Smooth muscle cell (in vitro differentiated cells): ENCODE results near the gene SGPP2. TPM values are rescaled to one million over a fixed set of nuclear protein-coding genes. Genes with fewer than 3 reads are reported as not detected.

Source experiments
- DNase-seq: peaks from one replicate; lab custom pipeline; 2025; ENCODE audit not compliant: unreplicated experiment; lab: John Stamatoyannopoulos, UW
- H2AFZ ChIP-seq: fragments of 200-600 bp; sonication (generic); 2 replicates; pipeline ENCODE4 v1.6.0; 2016; ENCODE audit warnings: antibody characterized with exemption, low read depth, mild to moderate bottlenecking
- H3F3A ChIP-seq: fragments of 200-600 bp; sonication (generic); 2 replicates; pipeline ENCODE4 v1.6.0; 2017; ENCODE audit warnings: antibody characterized with exemption, low read depth
- H3K27ac ChIP-seq: fragments of 200-600 bp; sonication (generic); 2 replicates; pipeline ENCODE4 v1.5.1; 2016; ENCODE audit warnings: low read depth, mild to moderate bottlenecking
- H3K27me3 ChIP-seq: fragments of 200-600 bp; sonication (generic); 2 replicates; pipeline ENCODE4 v1.6.1; 2016; ENCODE audit warnings: low read depth, mild to moderate bottlenecking
- H3K36me3 ChIP-seq: fragments of 200-600 bp; sonication (generic); 2 replicates; pipeline ENCODE4 v1.5.1; 2016; ENCODE audit warnings: low read depth
- H3K4me1 ChIP-seq: fragments of 200-600 bp; sonication (generic); 2 replicates; pipeline ENCODE4 v1.5.1; 2016; ENCODE audit warnings: low read depth
- H3K4me2 ChIP-seq: fragments of 200-600 bp; sonication (generic); 2 replicates; pipeline ENCODE4 v1.6.0; 2016; ENCODE audit warnings: mild to moderate bottlenecking
- H3K4me3 ChIP-seq: fragments of 200-600 bp; sonication (generic); 2 replicates; pipeline ENCODE4 v1.5.1; 2016; ENCODE audit warnings: mild to moderate bottlenecking
- H3K79me2 ChIP-seq: fragments of 200-600 bp; sonication (generic); 2 replicates; pipeline ENCODE4 v1.6.0; 2016; ENCODE audit warnings: low read depth, mild to moderate bottlenecking
- H3K9ac ChIP-seq: fragments of 200-600 bp; sonication (generic); 2 replicates; pipeline ENCODE4 v1.6.0; 2016; ENCODE audit warnings: low read depth
- H3K9me3 ChIP-seq: fragments of 200-600 bp; sonication (generic); replicated peaks from 2 replicates; pipeline ENCODE4 v1.5.1; 2016; ENCODE audit warnings: low read depth
- H4K20me1 ChIP-seq: fragments of 200-600 bp; sonication (generic); 2 replicates; pipeline ENCODE4 v1.6.0; 2016; ENCODE audit warnings: low read depth
- CTCF ChIP-seq: fragments of 200-600 bp; sonication (generic); IDR thresholded peaks from 2 replicates; pipeline ENCODE4 v1.5.1; 2017; ENCODE audit warnings: borderline replicate concordance, mild to moderate bottlenecking, antibody characterized with exemption; ENCODE audit not compliant: insufficient read depth, poor library complexity, severe bottlenecking
- WGBS: methylation state at CpG from one replicate; pipeline ENCODE4 v1.1.7; 2016; ENCODE audit warnings: low lambda C conversion rate; 5-methylcytosine and 5-hydroxymethylcytosine counted together
- polyA plus RNA-seq: library from polyadenylated mRNA; unstranded; fragments of >200 nt; fragmentation: Nextera tagmentation; extraction: Ambion mirVana; gene quantifications from 2 replicates; pipeline ENCODE4 v1.2.1, GENCODE V29; 2016
- total RNA-seq: library from RNA; depleted of rRNA; stranded (reverse); fragments of >200 nt; gene quantifications from 2 replicates; pipeline ENCODE4 v1.2.3, GENCODE V29; 2014

The SGPP2 gene
- total and polyA plus RNA-seq, 2 experiments from 2014 or later, result 0.66 to 1.4 TPM

- no peak overlapping the region for H2AFZ ChIP-seq
- H3K36me3 ChIP-seq, result no peaks in the 10 kb centered on the region
- no peak for TF ChIP-seq CTCF
- H3K4me2 ChIP-seq, result no peak overlapping the region
- peaks cover 6% of the 10 kb centered on the region for H3K4me1 ChIP-seq
- no peaks in the 10 kb centered on the region for H3K79me2 ChIP-seq
- no peaks in the 10 kb centered on the region for H4K20me1 ChIP-seq
- DNase-seq, result no peak
- no peaks in the 10 kb centered on the region for H3F3A ChIP-seq
- 89% methylated on average over 5 of the region's 5 CpGs for WGBS
- H3K9ac ChIP-seq, result no peak overlapping the region
- no peaks in the 10 kb centered on the region for H3K9me3 ChIP-seq
- no peak overlapping the region for H3K4me3 ChIP-seq
- H3K27me3 ChIP-seq, result peaks cover 10% of the 10 kb centered on the region
- H3K27ac ChIP-seq, result no peak overlapping the region
Measured at GRCh38 chr2:222532315-222532714, 108.0 kb downstream of the SGPP2 start.

- Histone ChIP-seq H3K4me2 (no peak overlapping the region), H3K9ac (no peak overlapping the region), H4K20me1 (no peaks in the 10 kb centered on the region), H3F3A (no peaks in the 10 kb centered on the region), H2AFZ (no peak overlapping the region), H3K36me3 (no peaks in the 10 kb centered on the region), H3K4me3 (no peak overlapping the region), H3K27me3 (peaks cover 10% of the 10 kb centered on the region), H3K4me1 (peaks cover 6% of the 10 kb centered on the region), H3K9me3 (no peaks in the 10 kb centered on the region), H3K27ac (no peak overlapping the region), H3K79me2 (no peaks in the 10 kb centered on the region)
- TF ChIP-seq CTCF, result no peak
- 66% methylated on average over 6 of the region's 6 CpGs for WGBS
- no peak for DNase-seq
Measured at GRCh38 chr2:222535477-222535876, 111.1 kb downstream of the SGPP2 start.

GRCh38 chr2:222538535-222538934 is 114.2 kb downstream of the SGPP2 start:
- no peaks in the 10 kb centered on the region for H3K9me3 ChIP-seq
- H4K20me1 ChIP-seq, result no peaks in the 10 kb centered on the region

More at GRCh38 chr2:222538535-222538934, 114.2 kb downstream of the SGPP2 start:
- Histone ChIP-seq H3K9ac (no peak overlapping the region), H3K4me3 (no peak overlapping the region), H3F3A (no peaks in the 10 kb centered on the region), H3K36me3 (no peaks in the 10 kb centered on the region), H3K4me1 (peaks cover 6% of the 10 kb centered on the region), H2AFZ (no peak overlapping the region), H3K79me2 (no peaks in the 10 kb centered on the region), H3K4me2 (no peak overlapping the region), H3K27me3 (peaks cover 15% of the 10 kb centered on the region), H3K27ac (no peak overlapping the region)
- DNase-seq, result no peak
- TF ChIP-seq CTCF, result no peak
- 88% methylated on average over 3 of the region's 3 CpGs for WGBS
